Bronchial epithelial cell (primary cell): Measurements from ENCODE around the gene CCDC152. TPM values are rescaled to one million over a fixed set of nuclear protein-coding genes. Genes with fewer than 3 reads are reported as not detected.

Source experiments
- DNase-seq: peaks from one replicate; pipeline ENCODE4 v3.0.0-alpha.2; 2010; ENCODE audit warnings: low read depth
- FAIRE-seq: peaks from 2 replicates; lab custom pipeline; 2011; peaks lifted over from hg19 to GRCh38; lab: Jason Lieb, UNC
- H3K27me3 ChIP-seq: 2 replicates; pipeline ENCODE4 v1.5.1; 2011; ENCODE audit warnings: low read length; ENCODE audit not compliant: control insufficient read depth, insufficient read depth
- H3K36me3 ChIP-seq: 2 replicates; pipeline ENCODE4 v1.5.1; 2011; ENCODE audit warnings: low read length; ENCODE audit not compliant: control insufficient read depth, insufficient read depth
- H3K4me3 ChIP-seq: 2 replicates; pipeline ENCODE4 v1.5.1; 2011; ENCODE audit warnings: mild to moderate bottlenecking, low read depth, low read length, control low read depth
- CTCF ChIP-seq: IDR thresholded peaks from 2 replicates; pipeline ENCODE4 v1.5.1; 2011; ENCODE audit warnings: mild to moderate bottlenecking, moderate library complexity, low read length, control low read depth, inconsistent platforms; ENCODE audit not compliant: insufficient read depth, severe bottlenecking
- total RNA-seq: library from RNA; depleted of rRNA; stranded (reverse); fragments of >200 nt; gene quantifications from 2 replicates; pipeline ENCODE4 v1.2.1, GENCODE V29; 2014

Gene CCDC152
- under 0.01 and 0.38 TPM in 2 replicates for total RNA-seq

- no peak within 1 kb of the TSS for H3K4me3 ChIP-seq
- no peak for TF ChIP-seq CTCF
- DNase-seq (peak; percentile 8), FAIRE-seq (no peak)
- H3K36me3 ChIP-seq, result no peaks in the 10 kb centered on the region
- H3K27me3 ChIP-seq, result no peaks in the 10 kb centered on the region
Measured at GRCh38 chr5:42756606-42757601, at the start of gene CCDC152. Gene CCDC152, plus strand, starts transcription at chr5:42756818. Its CDS starts 2,304 bp downstream, at chr5:42759122.

- FAIRE-seq, result no peak
- H3K27me3 ChIP-seq, result no peaks in the 10 kb centered on the region
Measured at GRCh38 chr5:42715785-42716184, 40.8 kb upstream of the CCDC152 start.

GRCh38 chr5:42718591-42718990, 38.0 kb upstream of the CCDC152 start:
- TF ChIP-seq CTCF, result no peak
- DNase-seq (peak; percentile 11), FAIRE-seq (peak; percentile 86)
- no peak overlapping the region for H3K4me3 ChIP-seq
- H3K27me3 ChIP-seq, result no peaks in the 10 kb centered on the region
- H3K36me3 ChIP-seq, result no peaks in the 10 kb centered on the region

More at GRCh38 chr5:42715785-42716184, 40.8 kb upstream of the CCDC152 start:
- H3K36me3 ChIP-seq, result no peaks in the 10 kb centered on the region
- no peak overlapping the region for H3K4me3 ChIP-seq
- DNase-seq, result no peak
- TF ChIP-seq CTCF, result no peak

GRCh38 chr5:42719034-42719433, 37.6 kb upstream of the CCDC152 start:
- FAIRE-seq, result no peak
- H3K36me3 ChIP-seq, result no peaks in the 10 kb centered on the region

GRCh38 chr5:42720251-42720650, 36.4 kb upstream of the CCDC152 start:
- H3K36me3 ChIP-seq, result no peaks in the 10 kb centered on the region
- no peaks in the 10 kb centered on the region for H3K27me3 ChIP-seq
- TF ChIP-seq CTCF, result no peak
- no peak for FAIRE-seq
- DNase-seq, result no peak
- no peak overlapping the region for H3K4me3 ChIP-seq

More at GRCh38 chr5:42719034-42719433, 37.6 kb upstream of the CCDC152 start:
- H3K27me3 ChIP-seq, result no peaks in the 10 kb centered on the region
- no peak for DNase-seq
- no peak for TF ChIP-seq CTCF
- H3K4me3 ChIP-seq, result no peak overlapping the region
